Liver (tissue), 3 donors: Measurements from ENCODE around the gene COPS8.

Experiments
- CTCF ChIP-seq: fragments of 150-350 bp; IDR thresholded peaks from 2 replicates; pipeline ENCODE4 v1.5.1; 2017; ENCODE audit warnings: improper control_type of control experiment, low read depth, low read length; ENCODE audit not compliant: missing input control
- GABPA ChIP-seq, 2 donors: IDR thresholded peaks in 1 of 2; conservative IDR thresholded peaks in 1 of 2; 2 replicates each; pipeline ENCODE4 v1.6.1; 2016; ENCODE audit warnings: antibody characterized with exemption in 2 of 2, mild to moderate bottlenecking in 1 of 2, moderate library complexity in 1 of 2
- RAD21 ChIP-seq, 2 donors: IDR thresholded peaks; 2 replicates each; pipeline ENCODE4 v1.6.1; 2016; ENCODE audit warnings: antibody characterized with exemption in 2 of 2, mild to moderate bottlenecking in 2 of 2
- TAF1 ChIP-seq: conservative IDR thresholded peaks from 2 replicates; pipeline ENCODE4 v1.6.1; 2016; ENCODE audit warnings: antibody characterized with exemption, mild to moderate bottlenecking
- YY1 ChIP-seq: IDR thresholded peaks from 2 replicates; pipeline ENCODE4 v1.6.1; 2016; ENCODE audit warnings: antibody characterized with exemption, mild to moderate bottlenecking
- TF ChIP-seq, protein P1 (sequence below): IDR thresholded peaks from 2 replicates; pipeline ENCODE4 v1.6.1; 2016; ENCODE audit warnings: antibody characterized with exemption, mild to moderate bottlenecking
- donor health status: healthy.
- donor health status: healthy.

- TF ChIP-seq CTCF (no peak), RAD21 (IDR thresholded peaks at IDR 0.05) (no peak), TAF1 (no peak), YY1 (no peak), GABPA (IDR thresholded peaks at IDR 0.05 in 1 of 2, conservative IDR thresholded peaks at IDR 0.05 in 1 of 2) (no peak)
- TF ChIP-seq, protein P1, sequence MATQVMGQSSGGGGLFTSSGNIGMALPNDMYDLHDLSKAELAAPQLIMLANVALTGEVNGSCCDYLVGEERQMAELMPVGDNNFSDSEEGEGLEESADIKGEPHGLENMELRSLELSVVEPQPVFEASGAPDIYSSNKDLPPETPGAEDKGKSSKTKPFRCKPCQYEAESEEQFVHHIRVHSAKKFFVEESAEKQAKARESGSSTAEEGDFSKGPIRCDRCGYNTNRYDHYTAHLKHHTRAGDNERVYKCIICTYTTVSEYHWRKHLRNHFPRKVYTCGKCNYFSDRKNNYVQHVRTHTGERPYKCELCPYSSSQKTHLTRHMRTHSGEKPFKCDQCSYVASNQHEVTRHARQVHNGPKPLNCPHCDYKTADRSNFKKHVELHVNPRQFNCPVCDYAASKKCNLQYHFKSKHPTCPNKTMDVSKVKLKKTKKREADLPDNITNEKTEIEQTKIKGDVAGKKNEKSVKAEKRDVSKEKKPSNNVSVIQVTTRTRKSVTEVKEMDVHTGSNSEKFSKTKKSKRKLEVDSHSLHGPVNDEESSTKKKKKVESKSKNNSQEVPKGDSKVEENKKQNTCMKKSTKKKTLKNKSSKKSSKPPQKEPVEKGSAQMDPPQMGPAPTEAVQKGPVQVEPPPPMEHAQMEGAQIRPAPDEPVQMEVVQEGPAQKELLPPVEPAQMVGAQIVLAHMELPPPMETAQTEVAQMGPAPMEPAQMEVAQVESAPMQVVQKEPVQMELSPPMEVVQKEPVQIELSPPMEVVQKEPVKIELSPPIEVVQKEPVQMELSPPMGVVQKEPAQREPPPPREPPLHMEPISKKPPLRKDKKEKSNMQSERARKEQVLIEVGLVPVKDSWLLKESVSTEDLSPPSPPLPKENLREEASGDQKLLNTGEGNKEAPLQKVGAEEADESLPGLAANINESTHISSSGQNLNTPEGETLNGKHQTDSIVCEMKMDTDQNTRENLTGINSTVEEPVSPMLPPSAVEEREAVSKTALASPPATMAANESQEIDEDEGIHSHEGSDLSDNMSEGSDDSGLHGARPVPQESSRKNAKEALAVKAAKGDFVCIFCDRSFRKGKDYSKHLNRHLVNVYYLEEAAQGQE: no peak
These were observed 46.3 kb downstream of the COPS8 start for GRCh38 chr2:237131749-237132533.
